HG03039 (cell line): ENCODE results near the gene CSNK2A1.

Experiments used
- ATAC-seq: cut with Tn5 transposase; IDR thresholded peaks from one replicate; pipeline ENCODE4 v1.9.1; 2021; ENCODE audit warnings: mild to moderate bottlenecking, moderate library complexity; ENCODE audit not compliant: unreplicated experiment

The CSNK2A1 gene

GRCh38 chr20:433300-433975 lies 110.2 kb downstream of the CSNK2A1 start:
- ATAC-seq = peak; percentile 60

GRCh38 chr20:432677-433299 lies 110.8 kb downstream of the CSNK2A1 start:
- ATAC-seq = no peak

- ATAC-seq = no peak
These were observed 111.4 kb downstream of the CSNK2A1 start for GRCh38 chr20:432208-432607.

- ATAC-seq = no peak
These were observed 112.3 kb downstream of the CSNK2A1 start for GRCh38 chr20:431012-431904.

GRCh38 chr20:430091-430999 lies 113.2 kb downstream of the CSNK2A1 start:
- no peak for ATAC-seq

- ATAC-seq = no peak
These were observed 114.9 kb downstream of the CSNK2A1 start for GRCh38 chr20:428658-429200.

- ATAC-seq = no peak
These were observed 115.5 kb downstream of the CSNK2A1 start for GRCh38 chr20:427849-428657.

GRCh38 chr20:427401-427800 lies 116.2 kb downstream of the CSNK2A1 start:
- ATAC-seq = no peak

- ATAC-seq = no peak
These were observed 117.0 kb downstream of the CSNK2A1 start for GRCh38 chr20:426566-426965.
